ENCODE data around the gene ANKRD29.

GRCh38 chr18:23619388-23619881 is 43.3 kb downstream of the ANKRD29 start:
- TF ChIP-seq CTCF (conservative IDR thresholded peaks at IDR 0.05) (no peak), ZFX (IDR thresholded peaks at IDR 0.05) (no peak)

Measured in C4-2B (cell line).